Fibroblast of lung (primary cell): ENCODE measurements around the gene KLF3. TPM values are rescaled to one million over a fixed set of nuclear protein-coding genes. Genes with fewer than 3 reads are reported as not detected.

ENCODE experiments used
- DNase-seq, 2 donors: peaks; one replicate each; pipeline versions ENCODE4 v3.0.0 to v3.0.0-alpha.2; 2010; ENCODE audit warnings: low read depth in 2 of 2
- H2AFZ ChIP-seq: 2 replicates; pipeline ENCODE4 v1.5.1; 2012; ENCODE audit warnings: low read length, control low read depth, inconsistent platforms
- H3K27ac ChIP-seq: 2 replicates; pipeline ENCODE4 v1.5.1; 2011; ENCODE audit warnings: low read length, control low read depth; ENCODE audit not compliant: insufficient read depth
- H3K27me3 ChIP-seq: 2 replicates; pipeline ENCODE4 v1.5.1; 2011; ENCODE audit warnings: mild to moderate bottlenecking, low read length; ENCODE audit not compliant: control insufficient read depth, insufficient read depth
- H3K36me3 ChIP-seq: 2 replicates; pipeline ENCODE4 v1.5.1; 2011; ENCODE audit warnings: low read length; ENCODE audit not compliant: control insufficient read depth, insufficient read depth
- H3K4me1 ChIP-seq: 2 replicates; pipeline ENCODE4 v1.5.1; 2011; ENCODE audit warnings: low read length; ENCODE audit not compliant: control insufficient read depth, insufficient read depth; ENCODE audit errors: extremely low read depth
- H3K4me2 ChIP-seq: 2 replicates; pipeline ENCODE4 v1.5.1; 2011; ENCODE audit warnings: low read length, control low read depth; ENCODE audit not compliant: insufficient read depth; ENCODE audit errors: extremely low read depth
- H3K4me3 ChIP-seq, 4 experiments: fragments of 200-600 bp in 1 of 4; sonication (generic) in 1 of 4; replicated peaks in 1 of 4; 2 replicates each; pipeline ENCODE4 v1.5.1; 2011 to 2016; ENCODE audit warnings: low read length in 4 of 4, low read depth in 3 of 4, mild to moderate bottlenecking in 3 of 4, control low read depth in 2 of 4, inconsistent platforms in 1 of 4, mixed read lengths in 1 of 4; ENCODE audit not compliant: insufficient read depth in 1 of 4; ENCODE audit errors: control extremely low read depth in 1 of 4
- H3K79me2 ChIP-seq: 2 replicates; pipeline ENCODE4 v1.5.1; 2012; ENCODE audit warnings: mild to moderate bottlenecking, low read length, inconsistent platforms; ENCODE audit not compliant: control insufficient read depth, insufficient read depth
- H3K9ac ChIP-seq: 2 replicates; pipeline ENCODE4 v1.5.1; 2011; ENCODE audit warnings: mild to moderate bottlenecking, low read length, control low read depth; ENCODE audit not compliant: insufficient read depth
- H3K9me3 ChIP-seq: 2 replicates; pipeline ENCODE4 v1.5.1; 2012; ENCODE audit warnings: low read depth, low read length; ENCODE audit not compliant: control insufficient read depth, insufficient read depth
- H4K20me1 ChIP-seq: 2 replicates; pipeline ENCODE4 v1.5.1; 2011; ENCODE audit warnings: low read length; ENCODE audit not compliant: control insufficient read depth, insufficient read depth; ENCODE audit errors: extremely low read depth
- CTCF ChIP-seq, 2 donors: IDR thresholded peaks in 1 of 2; conservative IDR thresholded peaks in 1 of 2; 1 replicate in 1 of 2; 2 replicates in 1 of 2; pipeline ENCODE4 v1.5.1; 2011 to 2012; ENCODE audit warnings: low read length in 2 of 2, control low read depth in 1 of 2, inconsistent platforms in 1 of 2, low read depth in 1 of 2, mild to moderate bottlenecking in 1 of 2
- EZH2 ChIP-seq: IDR thresholded peaks from 2 replicates; pipeline ENCODE4 v1.5.1; 2012; ENCODE audit warnings: low read length, control low read depth, mild to moderate bottlenecking; ENCODE audit errors: missing control alignments
- polyA plus RNA-seq, 2 donors: library from polyadenylated mRNA; depleted of rRNA in 1 of 2; stranded (reverse) in 1 of 2; unstranded in 1 of 2; fragments of >200 nt; gene quantifications; 2 replicates each; pipeline ENCODE4 v1.2.1, GENCODE V29; 2011 to 2012; ENCODE audit warnings: missing spikeins in 1 of 2
- total RNA-seq: library from RNA; depleted of rRNA; stranded (reverse); fragments of >200 nt; gene quantifications from 2 replicates; pipeline ENCODE4 v1.2.1, GENCODE V29; 2014

KLF3 gene
- total and polyA plus RNA-seq, 2 donors (not counting 1 experiment from before 2014, with no cell fraction given): 12.4 to 18.9 TPM

DNA sequence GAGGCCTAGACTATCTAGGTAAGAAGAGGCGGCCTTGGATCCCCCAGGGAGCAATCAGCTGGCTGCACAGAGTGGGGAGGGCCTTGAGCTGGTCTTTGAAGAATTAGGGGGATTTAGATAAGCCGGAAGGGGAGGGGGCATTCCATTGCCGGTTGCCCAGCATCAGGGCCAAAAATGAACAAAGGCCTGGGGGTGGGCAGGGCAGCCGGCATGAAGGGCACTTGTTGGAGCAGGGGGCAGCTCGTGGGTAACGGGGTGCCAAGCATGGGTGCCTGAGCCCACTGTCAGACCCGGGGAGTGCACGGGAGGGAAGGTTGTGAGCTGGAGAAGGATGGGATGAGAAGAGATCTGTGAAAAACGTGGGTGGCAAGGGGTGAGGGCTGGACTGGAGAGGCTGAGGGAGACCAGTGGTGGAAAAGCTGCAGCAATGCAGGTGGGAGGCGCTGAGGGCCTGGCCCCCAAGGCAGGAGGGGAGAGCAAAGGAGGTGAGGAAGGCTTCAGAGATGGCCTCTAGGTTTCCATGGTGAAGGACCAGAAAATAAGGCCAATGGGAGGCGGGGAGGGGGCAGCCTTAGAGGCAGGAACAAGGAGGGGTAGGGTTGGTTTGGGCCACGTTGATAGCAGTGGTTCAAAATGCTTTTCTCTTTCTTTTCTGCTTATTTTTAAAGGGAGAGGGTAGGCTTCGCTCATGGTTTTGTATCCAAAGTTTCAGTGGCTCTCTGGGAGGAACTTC, 8.6 kb downstream of the KLF3 start:
- H3K4me3 ChIP-seq: no peak overlapping the region

DNA sequence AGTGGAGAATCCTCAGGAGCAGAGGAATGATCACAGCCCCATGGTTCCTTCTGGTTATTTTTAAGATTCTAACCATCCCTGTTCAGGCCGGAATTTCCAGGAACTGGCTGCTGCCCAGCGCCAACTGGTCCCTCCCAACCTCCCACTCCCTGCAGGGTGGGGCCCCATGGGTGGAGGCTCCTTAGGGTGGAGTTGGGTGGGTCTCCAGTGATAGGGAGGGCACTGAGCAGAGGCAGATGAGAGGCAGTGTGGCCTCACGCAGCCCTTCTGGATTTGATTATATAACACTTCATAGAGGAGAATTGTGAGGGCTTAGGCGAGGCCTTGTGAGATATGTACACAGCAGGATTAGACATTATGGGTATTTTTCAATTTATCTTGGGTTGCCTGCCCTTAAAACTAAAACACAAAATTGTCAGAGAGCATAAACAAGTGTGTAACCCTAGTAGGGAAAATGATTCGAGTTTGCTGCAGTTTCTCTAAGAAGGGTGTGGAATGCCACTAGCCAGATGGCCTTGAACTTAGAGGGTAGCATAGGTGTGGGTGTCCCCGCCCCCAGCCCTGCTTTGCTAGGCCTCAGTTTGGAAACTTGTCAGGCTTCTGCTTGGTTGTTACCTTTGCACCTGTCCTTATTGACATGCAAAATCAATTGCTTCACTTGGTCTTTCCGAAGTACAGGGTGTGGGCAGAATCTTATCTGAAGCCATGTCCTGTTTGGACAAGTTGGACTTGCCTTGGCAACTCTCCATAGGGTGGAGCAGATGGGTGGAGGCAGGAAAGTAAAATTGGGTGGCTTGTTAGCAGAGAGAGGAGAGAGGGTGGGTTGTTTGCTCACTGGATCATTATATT, 9.4 kb downstream of the KLF3 start:
- peak overlapping the region; percentile 68 for H3K27ac ChIP-seq
- H3K4me2 ChIP-seq: peak overlapping the region; percentile 5
- no peak overlapping the region for H3K9ac ChIP-seq
- no peak for TF ChIP-seq EZH2
- no peak for TF ChIP-seq CTCF (conservative IDR thresholded peaks at IDR 0.05 in 1 of 2, IDR thresholded peaks at IDR 0.05 in 1 of 2; ENCODE audit: low read depth in 1 of 2, low read length in 2 of 2)
- no peak overlapping the region for H2AFZ ChIP-seq
- H3K36me3 ChIP-seq: no peaks in the 10 kb centered on the region
- no peak overlapping the region for H3K4me3 ChIP-seq
- peak; percentile 34 to 49 for DNase-seq
- H3K27me3 ChIP-seq: no peaks in the 10 kb centered on the region
- H3K79me2 ChIP-seq: peaks cover 90% of the 10 kb centered on the region
- H3K4me1 ChIP-seq: peaks cover 40% of the 10 kb centered on the region
- H3K9me3 ChIP-seq: no peaks in the 10 kb centered on the region
- no peaks in the 10 kb centered on the region for H4K20me1 ChIP-seq

More for the DNA sequence above, 8.6 kb downstream of the KLF3 start:
- no peaks in the 10 kb centered on the region for H4K20me1 ChIP-seq
- no peaks in the 10 kb centered on the region for H3K36me3 ChIP-seq
- no peaks in the 10 kb centered on the region for H3K9me3 ChIP-seq
- peak overlapping the region; percentile 67 for H3K4me2 ChIP-seq
- H2AFZ ChIP-seq: no peak overlapping the region
- TF ChIP-seq CTCF (conservative IDR thresholded peaks at IDR 0.05 in 1 of 2, IDR thresholded peaks at IDR 0.05 in 1 of 2; ENCODE audit: low read depth in 1 of 2, low read length in 2 of 2) (no peak), EZH2 (no peak)
- H3K79me2 ChIP-seq: peaks cover 91% of the 10 kb centered on the region
- no peak for DNase-seq
- no peaks in the 10 kb centered on the region for H3K27me3 ChIP-seq
- H3K27ac ChIP-seq: peak overlapping the region; percentile 68
- peaks cover 41% of the 10 kb centered on the region for H3K4me1 ChIP-seq
- H3K9ac ChIP-seq: no peak overlapping the region
